Erythroblast (primary cell): ENCODE results near the gene MBTD1.

ENCODE experiments used
- GATA1 ChIP-seq: IDR thresholded peaks from 2 replicates; pipeline ENCODE4 v1.6.1; 2011; ENCODE audit warnings: low read depth, mild to moderate bottlenecking, control low read depth, low read length, moderate library complexity
- POLR2A ChIP-seq: IDR thresholded peaks from 2 replicates; pipeline ENCODE4 v1.6.1; 2011; ENCODE audit warnings: mild to moderate bottlenecking, low read length

- no peak for TF ChIP-seq POLR2A
- TF ChIP-seq GATA1, result no peak
Observed at GRCh38 chr17:51149163-51149562, 110.7 kb downstream of the MBTD1 start.
